HG03521 (cell line): ENCODE results near the gene PRMT7.
A peak's percentile ranks its signal among the peaks of the same experiment; 100 is the strongest.

Experiments
- ATAC-seq: cut with Tn5 transposase; IDR thresholded peaks from one replicate; pipeline ENCODE4 v1.9.1; 2021; ENCODE audit warnings: mild to moderate bottlenecking, moderate library complexity; ENCODE audit not compliant: unreplicated experiment

PRMT7 gene

GRCh38 chr16:68373528-68374245, 62.9 kb downstream of the PRMT7 start:
- ATAC-seq: no peak

DNA sequence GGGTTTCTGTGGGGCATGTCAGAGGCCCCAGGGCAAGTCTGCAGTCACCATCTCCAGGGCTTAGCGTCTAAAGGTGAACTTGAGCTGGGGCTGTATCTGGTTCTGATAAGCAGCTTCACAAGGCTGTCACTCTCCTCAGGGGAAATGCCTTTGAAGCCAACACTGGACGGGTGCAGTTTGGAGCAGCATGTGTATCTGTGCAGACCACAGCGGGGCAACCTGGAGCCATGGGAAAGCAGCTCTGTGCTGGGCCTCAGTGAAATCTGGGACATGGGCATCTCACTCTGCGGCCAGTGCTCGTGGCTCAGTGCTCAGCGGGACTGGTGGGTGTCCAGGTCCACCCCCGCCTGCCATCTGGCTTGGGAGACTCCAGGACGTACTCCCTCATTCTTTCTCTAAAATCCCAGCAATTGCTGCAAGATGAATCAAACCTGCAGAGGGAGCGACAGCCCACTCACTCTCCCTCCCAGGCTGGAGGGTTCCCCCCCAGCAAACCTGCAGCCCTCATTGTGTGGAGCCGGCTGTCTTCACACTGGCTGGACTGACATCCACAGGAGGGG, 63.5 kb downstream of the PRMT7 start:
- ATAC-seq: no peak

- ATAC-seq: no peak
These were observed 64.3 kb downstream of the PRMT7 start for GRCh38 chr16:68374961-68375660.

GRCh38 chr16:68375801-68376536, 65.2 kb downstream of the PRMT7 start:
- ATAC-seq: no peak

- no peak for ATAC-seq
These were observed 65.8 kb downstream of the PRMT7 start for GRCh38 chr16:68376590-68376989.

GRCh38 chr16:68377221-68377620, 66.4 kb downstream of the PRMT7 start:
- no peak for ATAC-seq

- ATAC-seq: no peak
These were observed 67.0 kb downstream of the PRMT7 start for GRCh38 chr16:68377667-68378393.

DNA sequence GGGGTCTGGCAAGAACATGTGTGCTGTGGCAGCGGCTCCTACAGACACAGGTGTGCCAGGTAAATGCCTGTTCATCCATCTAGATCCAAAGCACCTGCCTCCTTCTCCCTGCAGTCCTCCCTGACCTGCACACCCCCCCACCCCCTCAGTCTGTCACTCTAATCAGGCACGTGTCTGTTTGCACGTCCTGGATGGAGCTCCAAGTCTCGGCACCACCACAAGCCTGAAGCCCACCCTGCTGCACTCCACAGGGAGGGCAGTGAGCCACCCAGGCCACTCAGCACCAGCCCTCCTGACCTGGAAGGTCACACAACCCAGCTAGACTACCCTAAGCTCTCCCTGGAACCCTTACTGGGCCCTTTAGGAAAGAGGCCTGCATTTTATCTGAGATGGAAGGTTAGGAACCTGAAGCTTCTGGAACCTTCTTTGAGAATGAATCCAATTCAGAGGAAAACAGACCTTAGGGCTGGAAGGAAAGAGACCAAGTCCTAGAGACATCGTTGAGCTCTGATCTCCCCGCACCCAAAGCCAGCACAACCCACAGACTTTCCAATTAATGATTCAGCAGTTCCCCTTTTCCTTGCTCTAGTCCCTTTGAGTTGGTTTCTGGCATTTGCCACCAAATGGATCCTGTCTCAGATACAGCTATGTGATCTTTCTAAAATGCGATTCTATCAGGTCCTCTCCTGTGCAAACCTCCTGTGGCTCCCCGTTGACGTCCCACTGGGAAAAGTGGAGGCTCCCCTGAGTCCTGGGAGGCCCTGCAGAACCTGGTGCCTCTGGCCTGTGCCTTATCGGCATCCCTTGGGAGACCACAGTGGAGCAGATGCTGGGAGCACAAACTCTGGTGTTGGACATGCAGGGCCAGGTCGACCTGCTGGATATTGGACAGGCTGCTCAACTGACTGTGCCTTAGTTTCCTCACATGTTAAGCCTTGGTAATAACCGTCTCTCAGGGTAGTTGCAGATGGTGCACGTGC, 67.9 kb downstream of the PRMT7 start:
- no peak for ATAC-seq

- no peak for ATAC-seq
These were observed 68.9 kb downstream of the PRMT7 start for GRCh38 chr16:68379472-68380347.

GRCh38 chr16:68380348-68380670, 69.5 kb downstream of the PRMT7 start:
- ATAC-seq: no peak

GRCh38 chr16:68380676-68381362, 70.0 kb downstream of the PRMT7 start:
- no peak for ATAC-seq

DNA sequence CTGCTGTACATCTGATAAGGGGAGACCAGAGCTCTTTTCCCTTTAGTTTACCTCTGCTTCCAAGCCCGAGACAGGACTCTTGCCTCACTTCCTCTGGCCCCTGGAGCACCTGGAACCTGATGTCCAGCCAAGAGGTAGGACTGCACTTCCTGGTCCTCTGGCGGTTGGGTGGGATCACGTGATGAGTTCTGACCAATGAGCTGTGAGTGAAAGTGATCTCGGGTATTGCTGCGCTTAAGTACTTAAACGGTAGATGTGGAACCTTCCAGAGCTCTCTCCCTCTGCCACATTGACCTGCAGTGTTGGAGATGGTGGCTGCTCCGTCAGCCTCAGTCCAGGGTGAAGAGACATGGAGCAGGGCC, 70.5 kb downstream of the PRMT7 start:
- ATAC-seq: no peak

GRCh38 chr16:68382296-68382718, 71.5 kb downstream of the PRMT7 start:
- peak; percentile 51 for ATAC-seq

- ATAC-seq: no peak
These were observed 73.0 kb downstream of the PRMT7 start for GRCh38 chr16:68383858-68384257.

- no peak for ATAC-seq
These were observed 73.7 kb downstream of the PRMT7 start for GRCh38 chr16:68384288-68385161.

GRCh38 chr16:68385371-68385770, 74.6 kb downstream of the PRMT7 start:
- no peak for ATAC-seq

- ATAC-seq: no peak
These were observed 75.8 kb downstream of the PRMT7 start for GRCh38 chr16:68386628-68387027.
